GM12875 (cell line): Measurements from ENCODE around the gene ZP1.

Experiments used
- H3K4me3 ChIP-seq: one replicate; pipeline ENCODE4 v1.5.1; 2011; ENCODE audit warnings: low read depth, low read length, control low read depth
- TF ChIP-seq, protein P1 (sequence below): IDR thresholded peaks from 2 replicates; pipeline ENCODE4 v1.5.1; 2011; ENCODE audit warnings: low read depth, mild to moderate bottlenecking, control low read depth, inconsistent platforms, low read length, moderate library complexity, borderline replicate concordance; ENCODE audit not compliant: insufficient read depth

Gene ZP1

DNA sequence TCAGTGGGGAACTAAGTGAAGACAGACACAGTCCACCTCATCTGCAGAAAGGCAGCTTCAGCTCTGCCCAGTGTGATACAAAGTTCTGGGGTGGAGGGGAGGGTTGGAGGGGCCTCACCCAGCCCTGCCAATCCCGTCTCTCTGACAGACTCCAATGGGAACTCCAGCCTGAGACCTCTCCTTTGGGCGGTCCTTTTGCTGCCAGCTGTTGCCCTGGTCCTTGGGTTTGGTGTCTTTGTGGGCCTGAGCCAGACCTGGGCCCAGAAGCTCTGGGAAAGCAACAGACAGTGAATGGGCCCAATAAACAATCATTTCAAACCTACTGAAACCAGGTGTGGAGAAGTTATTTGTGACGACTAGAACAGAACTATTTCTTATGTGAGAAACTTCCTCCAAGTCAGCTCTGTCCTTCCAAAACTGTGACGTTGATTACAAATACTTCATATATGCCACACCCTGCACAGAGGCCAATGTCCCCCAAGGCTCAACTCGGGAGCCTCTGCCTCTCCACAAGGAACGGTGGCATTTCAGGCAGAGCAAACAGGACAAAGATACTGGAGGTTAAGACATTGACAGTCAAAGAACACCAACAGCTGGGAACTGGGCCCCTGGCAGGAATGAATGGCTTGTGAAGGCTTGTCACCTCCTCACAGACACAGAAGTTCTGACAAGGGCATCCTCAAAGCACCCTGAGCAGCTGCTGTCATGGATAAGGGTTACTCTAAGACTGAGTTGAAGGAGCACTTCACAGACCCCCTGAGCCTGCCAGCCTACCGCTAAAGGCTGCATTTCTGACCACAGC lies 8.2 kb downstream of the ZP1 start:
- no peak overlapping the region for H3K4me3 ChIP-seq
- TF ChIP-seq, protein P1, sequence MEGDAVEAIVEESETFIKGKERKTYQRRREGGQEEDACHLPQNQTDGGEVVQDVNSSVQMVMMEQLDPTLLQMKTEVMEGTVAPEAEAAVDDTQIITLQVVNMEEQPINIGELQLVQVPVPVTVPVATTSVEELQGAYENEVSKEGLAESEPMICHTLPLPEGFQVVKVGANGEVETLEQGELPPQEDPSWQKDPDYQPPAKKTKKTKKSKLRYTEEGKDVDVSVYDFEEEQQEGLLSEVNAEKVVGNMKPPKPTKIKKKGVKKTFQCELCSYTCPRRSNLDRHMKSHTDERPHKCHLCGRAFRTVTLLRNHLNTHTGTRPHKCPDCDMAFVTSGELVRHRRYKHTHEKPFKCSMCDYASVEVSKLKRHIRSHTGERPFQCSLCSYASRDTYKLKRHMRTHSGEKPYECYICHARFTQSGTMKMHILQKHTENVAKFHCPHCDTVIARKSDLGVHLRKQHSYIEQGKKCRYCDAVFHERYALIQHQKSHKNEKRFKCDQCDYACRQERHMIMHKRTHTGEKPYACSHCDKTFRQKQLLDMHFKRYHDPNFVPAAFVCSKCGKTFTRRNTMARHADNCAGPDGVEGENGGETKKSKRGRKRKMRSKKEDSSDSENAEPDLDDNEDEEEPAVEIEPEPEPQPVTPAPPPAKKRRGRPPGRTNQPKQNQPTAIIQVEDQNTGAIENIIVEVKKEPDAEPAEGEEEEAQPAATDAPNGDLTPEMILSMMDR, result no peak

DNA sequence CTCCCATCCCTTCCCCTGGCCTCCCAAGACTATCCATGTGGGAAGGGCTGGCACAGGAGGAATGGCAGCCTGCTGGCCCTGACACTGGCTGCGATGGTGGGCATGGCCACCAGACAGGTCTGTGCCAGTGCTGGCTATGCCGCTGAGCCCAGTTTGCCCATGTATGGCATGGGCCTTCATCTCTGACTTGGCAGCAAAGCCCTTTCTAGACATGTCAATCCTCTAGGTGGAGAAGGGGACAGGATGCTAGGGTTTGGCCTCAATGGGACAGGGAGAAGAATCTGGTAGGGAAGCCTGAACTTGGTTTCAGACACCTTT lies 8.8 kb downstream of the ZP1 start:
- TF ChIP-seq, protein P1, result no peak
- H3K4me3 ChIP-seq, result no peak overlapping the region

- TF ChIP-seq, protein P1, result no peak
- H3K4me3 ChIP-seq, result no peak overlapping the region
Measured at GRCh38 chr11:60878245-60879101, 11.1 kb downstream of the ZP1 start.

DNA sequence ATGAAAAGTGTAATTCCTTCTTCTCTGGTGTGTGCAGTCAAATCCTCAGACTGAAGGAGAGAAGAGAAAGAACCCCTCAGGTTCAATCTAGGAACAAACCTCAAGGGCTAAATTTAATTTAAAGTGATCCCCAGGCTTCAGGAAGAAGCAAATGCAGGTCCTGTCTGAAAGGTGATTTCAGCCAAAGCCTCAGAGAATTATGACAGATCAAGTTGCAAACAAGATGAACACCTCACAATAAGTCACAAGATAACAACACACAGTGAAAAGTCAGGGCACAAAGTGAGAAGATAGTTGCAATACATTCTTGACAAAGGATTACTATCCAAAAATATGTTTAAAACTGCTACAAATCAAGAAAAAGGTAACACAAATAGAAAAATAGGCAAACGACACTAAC lies 11.8 kb downstream of the ZP1 start:
- TF ChIP-seq, protein P1, result no peak
- no peak overlapping the region for H3K4me3 ChIP-seq

- no peak overlapping the region for H3K4me3 ChIP-seq
- TF ChIP-seq, protein P1, result no peak
Measured at GRCh38 chr11:60879971-60880588, 12.7 kb downstream of the ZP1 start.

DNA sequence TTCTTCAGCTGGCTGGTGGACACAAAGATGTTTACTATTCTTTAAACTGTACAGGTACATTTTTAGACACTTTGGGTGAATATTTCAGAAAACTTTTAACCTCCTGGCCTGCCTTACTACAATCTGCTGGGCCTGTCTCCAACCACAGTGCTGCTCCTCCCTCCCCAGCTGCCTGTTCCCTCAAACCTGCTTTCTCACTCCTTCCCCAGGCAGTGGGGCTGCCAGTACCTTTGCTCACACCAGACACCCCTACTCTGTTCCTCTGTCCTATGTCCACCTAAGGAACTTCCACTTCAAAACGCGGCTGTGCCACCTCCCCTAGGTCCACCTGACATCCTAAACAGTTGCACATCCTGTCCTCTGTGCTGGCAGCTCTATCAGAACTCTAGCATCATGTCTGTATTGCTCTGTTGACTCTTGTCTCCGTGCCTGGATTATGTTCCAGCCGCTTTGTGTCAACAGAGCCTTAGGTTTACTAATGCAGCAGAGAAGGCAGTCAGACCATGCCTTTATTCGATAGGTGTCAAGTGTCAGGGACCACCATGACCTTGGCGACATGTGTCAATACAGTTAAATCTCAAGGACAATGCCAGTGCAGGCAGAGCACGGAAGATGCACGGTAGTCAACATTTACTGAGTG lies 13.4 kb downstream of the ZP1 start:
- H3K4me3 ChIP-seq, result no peak overlapping the region
- TF ChIP-seq, protein P1, result no peak
